ENCODE measurements around the gene PNCK.

Gene PNCK

GRCh38 chrX:153640736-153641575, 32.7 kb downstream of the PNCK start:
- DNase-seq: no peak

GRCh38 chrX:153640045-153640686, 33.4 kb downstream of the PNCK start:
- DNase-seq: no peak

DNA sequence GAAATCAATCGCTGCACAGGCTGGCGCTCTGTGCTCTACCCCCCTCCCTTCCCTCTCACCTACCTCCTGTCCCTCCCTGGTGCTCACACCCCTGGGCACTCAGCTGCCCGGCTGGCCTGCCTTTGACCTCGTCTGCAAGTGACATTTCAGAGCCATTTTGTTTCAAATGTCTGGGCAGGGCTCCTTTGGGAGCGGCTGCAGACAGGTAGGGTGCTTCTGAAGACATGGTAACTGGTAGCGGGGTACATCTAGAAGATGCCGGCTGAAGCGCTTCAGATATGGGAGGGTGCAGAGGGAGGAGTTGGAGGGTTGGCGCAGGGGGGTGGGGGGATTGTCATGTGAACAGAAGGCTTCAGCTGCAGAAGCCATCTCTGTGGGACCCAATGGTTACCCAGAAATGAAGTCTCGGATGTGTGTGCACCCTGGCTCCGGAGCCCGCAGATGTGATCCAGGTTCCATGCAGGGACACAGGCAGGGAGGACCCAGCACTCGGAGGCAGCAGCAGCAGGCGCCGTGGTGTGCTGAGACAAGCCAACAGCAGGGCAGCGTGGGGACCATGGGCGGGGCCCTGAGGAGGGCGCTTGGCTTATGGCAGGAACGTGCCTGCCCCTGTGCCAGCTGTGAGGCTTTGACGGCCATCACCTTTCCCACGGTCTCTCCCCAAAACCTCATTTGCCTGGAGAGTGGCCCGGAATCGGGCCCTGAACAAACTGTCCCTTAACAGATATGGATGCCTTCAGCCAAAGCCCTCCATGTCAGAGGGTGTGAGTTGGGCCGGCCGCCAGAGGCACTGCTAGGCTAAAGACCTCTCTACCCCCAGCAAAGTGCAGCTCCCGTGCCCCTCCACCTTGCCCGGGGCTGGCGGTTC, 34.2 kb downstream of the PNCK start:
- no peak for DNase-seq

DNA sequence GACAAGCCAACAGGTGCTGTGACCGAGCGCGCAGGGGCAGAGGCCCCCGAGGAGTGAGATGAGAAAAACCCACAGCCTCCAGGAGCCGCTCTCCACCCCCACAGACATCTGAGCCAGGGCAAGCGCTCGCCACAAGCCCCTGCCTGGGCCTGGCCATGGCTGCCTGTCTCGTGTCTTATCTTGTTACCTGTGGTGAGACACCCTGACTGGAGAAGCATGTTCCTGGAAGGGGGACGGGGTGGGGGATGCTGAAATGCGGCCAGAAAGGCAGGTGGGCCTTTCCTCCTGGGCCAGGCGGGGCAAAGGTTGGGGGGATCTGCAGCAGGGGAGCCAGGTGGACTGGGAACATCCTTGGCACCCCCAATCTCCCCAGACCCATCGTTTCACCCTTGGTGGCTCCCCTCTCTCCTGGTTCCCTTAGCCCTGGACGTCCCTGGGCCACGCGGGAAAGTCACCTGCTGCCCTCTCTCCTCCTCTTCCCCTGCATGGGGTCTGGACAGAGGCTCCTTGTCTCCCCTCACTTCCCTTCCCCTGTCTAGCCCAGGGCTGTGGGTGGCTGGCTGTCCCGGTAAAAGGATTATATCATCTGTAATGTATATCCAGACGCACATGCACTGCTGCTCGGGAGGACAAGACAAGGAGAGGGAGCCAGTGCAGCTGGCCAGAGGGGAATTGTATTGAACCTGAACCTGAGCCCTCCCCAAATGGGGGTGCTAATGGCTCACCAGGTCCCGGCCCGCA, 35.0 kb downstream of the PNCK start:
- no peak for DNase-seq

- no peak for DNase-seq
Observed at GRCh38 chrX:153638041-153638371, 35.6 kb downstream of the PNCK start.

DNA sequence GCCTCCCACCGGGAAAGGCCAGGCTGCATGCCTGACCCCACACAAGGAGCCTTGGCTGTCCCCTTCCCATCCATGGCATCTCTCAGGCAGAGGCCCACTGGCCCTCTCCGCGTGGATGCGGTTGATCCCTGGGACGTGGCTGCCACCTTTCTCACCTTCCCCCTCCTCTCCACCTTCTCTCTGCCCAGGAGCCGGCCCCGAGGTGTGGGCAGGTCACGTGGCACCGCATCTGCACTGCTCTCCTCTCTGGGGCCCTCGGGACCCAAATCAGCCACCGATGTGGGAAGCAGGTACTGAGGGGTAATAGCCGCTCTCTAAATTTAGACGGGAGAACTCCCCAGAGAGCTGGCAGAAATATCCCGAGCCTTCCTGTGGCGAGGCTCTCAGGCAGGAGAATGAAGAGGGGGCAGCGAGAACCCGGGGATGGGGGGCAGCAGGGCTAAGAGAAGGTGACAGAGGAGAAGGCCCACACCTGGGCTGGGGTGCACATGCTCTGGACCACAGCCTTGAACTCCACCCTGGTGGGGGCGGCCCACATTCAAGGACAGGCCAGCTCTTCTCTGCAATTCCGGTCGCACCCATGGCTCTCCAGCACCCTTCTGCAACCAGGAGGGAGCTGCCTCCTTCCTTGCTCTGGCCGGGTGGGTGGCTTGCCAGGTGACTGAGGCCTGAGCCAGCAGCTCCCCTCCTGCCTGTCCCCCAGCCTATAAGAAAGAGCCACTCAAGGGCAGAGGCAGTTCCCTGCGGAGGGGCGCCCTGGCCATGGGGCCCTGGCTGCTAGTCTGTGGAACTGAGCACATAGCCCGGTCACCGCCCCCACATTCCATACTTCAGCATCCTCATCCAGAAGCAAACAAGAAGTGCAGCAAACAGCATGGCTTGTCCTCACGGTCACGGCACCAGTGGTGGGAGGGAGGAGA, 36.2 kb downstream of the PNCK start:
- DNase-seq: no peak

DNA sequence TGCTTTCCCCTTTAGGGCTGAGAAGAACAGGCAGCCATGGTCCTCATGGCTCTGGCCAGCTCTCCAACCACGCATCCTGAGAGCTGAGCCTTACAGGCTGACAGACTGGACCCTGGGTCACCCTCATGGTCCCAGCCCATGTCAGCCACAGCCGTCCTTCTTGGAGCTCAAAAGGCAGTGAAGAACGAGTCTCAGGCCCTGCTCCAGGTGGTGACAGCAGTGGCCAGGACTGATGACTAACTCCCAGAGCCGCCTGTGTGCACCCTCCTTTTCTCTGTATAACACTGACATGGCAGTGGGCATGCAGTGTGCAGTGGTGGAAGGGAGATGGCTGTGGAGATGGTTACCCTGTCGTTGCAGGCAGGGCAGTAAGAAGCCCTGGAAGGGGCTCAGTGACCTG, 36.9 kb downstream of the PNCK start:
- DNase-seq: no peak

GRCh38 chrX:153635788-153636668, 37.6 kb downstream of the PNCK start:
- no peak for DNase-seq

- no peak for DNase-seq
Observed at GRCh38 chrX:153635388-153635787, 38.2 kb downstream of the PNCK start.

GRCh38 chrX:153634832-153635231, 38.8 kb downstream of the PNCK start:
- no peak for DNase-seq

DNA sequence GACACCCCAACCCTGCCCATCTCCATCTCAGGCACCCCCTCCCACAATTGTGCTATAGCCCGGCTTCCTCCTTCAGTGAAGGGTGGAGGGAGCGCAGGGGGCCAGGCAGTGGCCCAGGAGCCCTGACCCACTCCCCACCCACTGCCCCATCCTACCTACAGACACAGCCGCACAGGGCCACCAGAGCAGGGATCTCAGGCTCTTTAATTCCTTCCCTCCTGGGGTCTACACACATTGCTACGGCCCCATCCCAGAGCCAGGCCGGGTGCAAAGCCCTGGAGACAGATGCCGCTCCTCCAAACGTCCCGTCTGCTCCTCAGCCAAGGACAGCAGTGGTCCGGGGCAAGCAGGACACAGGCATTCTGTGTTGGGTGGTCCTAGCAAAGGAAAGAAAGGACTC, 39.4 kb downstream of the PNCK start:
- no peak for DNase-seq

DNA sequence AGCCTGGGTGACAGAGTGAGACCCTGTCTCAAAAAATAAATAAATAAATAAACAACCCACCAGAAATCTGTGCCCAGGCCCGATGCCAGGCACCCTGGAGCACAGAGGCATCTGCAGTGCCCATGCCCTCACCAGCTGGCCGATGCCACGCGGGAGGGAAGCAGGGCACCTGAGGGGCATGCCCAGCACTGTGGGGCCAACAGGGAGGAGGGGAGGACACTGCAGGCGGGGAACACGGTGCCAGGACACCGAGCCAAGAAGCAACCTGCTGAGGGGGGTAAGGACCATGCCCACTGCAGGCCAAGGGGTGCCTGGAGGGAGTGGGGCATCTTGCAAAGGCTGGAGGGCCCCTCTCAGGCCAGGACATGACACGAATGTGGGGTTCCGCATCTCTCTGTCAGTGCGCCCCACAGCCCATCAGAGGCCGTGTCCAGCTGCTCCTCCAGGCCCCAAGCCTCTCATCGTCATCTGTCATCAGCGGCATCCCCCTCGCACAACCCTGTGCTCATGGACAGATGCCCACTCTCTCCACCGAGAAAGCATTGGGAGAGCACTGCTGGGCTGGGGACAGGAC, 39.9 kb downstream of the PNCK start:
- no peak for DNase-seq

DNA sequence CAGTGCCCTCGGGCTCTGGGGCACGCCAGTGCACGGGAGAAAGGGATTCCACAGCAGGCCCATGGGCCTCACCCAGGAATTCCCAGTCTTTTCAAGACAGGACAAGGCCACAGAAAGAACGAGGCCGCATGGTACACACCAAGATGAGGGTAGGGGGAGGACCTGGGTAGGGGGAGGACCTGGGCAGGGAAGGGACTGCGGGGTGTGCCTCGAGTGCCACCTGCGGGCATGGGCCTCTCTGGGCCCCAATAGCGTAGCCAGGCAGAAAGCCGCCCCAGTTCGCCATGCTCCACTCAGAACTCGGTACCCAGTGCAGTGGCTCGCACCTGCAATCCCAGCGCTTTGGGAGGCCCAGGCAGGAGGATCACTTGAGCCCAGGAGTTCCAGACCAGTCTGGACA, 40.6 kb downstream of the PNCK start:
- no peak for DNase-seq

- DNase-seq: no peak
Observed at GRCh38 chrX:153632595-153632946, 41.0 kb downstream of the PNCK start.

- no peak for DNase-seq
Observed at GRCh38 chrX:153631907-153632594, 41.6 kb downstream of the PNCK start.

DNA sequence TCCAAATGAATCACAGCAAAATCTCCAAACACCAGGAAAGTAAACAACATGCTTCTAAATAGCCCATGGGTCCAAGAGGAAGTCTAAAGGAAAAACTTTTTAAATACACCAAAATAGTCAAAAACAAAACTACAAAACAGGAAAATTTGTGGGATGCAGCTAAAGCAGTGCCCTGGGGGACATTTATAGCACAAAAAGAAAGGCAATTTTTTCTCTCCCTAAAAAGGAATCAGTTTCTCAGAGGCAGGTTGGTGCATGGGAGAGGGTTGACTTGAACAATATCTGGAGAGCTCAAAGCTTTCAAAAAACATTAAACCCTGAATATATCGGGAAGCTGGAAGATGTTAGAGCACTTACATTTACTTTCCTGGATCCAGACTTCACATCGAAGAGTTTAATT, 42.3 kb downstream of the PNCK start:
- DNase-seq: no peak

DNA sequence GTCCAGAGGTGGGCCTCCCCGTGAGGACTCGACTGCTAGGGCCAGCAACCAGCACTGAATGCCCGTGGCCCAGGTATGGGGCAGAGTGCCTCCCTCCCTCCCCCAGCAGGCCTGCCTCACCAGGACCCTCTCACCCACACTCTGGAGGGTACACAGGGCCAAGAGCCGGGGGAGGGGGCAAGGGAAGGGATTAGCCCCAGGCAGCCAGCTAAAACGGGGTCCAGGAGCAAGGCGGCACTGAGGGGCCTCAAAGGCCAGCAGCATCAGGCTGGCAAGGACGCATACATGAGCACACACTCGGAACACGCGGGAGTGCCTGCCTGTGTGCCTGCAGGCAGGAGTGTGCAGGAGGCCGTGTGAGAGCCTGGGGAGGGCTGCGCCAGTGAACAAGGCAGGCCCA, 44.9 kb downstream of the PNCK start:
- DNase-seq: no peak

DNA sequence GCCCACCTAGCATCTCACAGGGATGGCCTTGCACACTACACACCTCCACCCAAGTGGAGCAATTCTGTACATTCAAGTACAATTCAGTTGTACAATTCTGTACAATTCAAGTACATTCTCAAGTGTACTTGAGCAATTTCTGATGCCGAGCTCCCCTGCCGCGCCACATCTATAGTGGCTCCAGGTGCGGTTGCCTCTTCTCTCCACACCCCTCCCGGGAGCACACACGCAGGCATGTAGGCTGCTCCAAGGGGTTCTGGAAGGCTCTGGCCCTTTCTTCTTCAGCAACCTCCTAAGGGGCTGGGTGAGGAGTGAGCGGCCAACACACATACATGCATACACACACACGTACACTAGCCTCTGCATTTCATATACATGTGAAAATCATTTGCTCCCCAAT, 45.5 kb downstream of the PNCK start:
- no peak for DNase-seq

- no peak for DNase-seq
Observed at GRCh38 chrX:153627675-153628111, 45.9 kb downstream of the PNCK start.
